Activated CD8-positive, alpha-beta memory T cell treated with anti-CD3 and anti-CD28 coated beads for 36 hours (primary cell): Measurements from ENCODE around the gene ZACN. TPM values are rescaled to one million over a fixed set of nuclear protein-coding genes. Genes with fewer than 3 reads are reported as not detected.

ENCODE experiments used
- CTCF ChIA-PET: fragments of 350-600 bp; sonication (Branson Sonifier 250); formaldehyde crosslinking; loops from one replicate; lab custom pipeline; 2021; ENCODE audit warnings: antibody characterized with exemption; lab: Charles Lee
- POLR2A ChIA-PET: fragments of 350-600 bp; sonication (Branson Sonifier 250); formaldehyde crosslinking; loops from one replicate; lab custom pipeline; 2021; ENCODE audit warnings: antibody characterized with exemption; lab: Charles Lee
- total RNA-seq, 2 experiments: library from RNA; stranded (reverse); gene quantifications; one replicate each; pipeline ENCODE4 v1.2.3, GENCODE V29; 2021

ZACN gene
- total RNA-seq, 2 experiments from 2014 or later, result 2.6 to 3.0 TPM

DNA sequence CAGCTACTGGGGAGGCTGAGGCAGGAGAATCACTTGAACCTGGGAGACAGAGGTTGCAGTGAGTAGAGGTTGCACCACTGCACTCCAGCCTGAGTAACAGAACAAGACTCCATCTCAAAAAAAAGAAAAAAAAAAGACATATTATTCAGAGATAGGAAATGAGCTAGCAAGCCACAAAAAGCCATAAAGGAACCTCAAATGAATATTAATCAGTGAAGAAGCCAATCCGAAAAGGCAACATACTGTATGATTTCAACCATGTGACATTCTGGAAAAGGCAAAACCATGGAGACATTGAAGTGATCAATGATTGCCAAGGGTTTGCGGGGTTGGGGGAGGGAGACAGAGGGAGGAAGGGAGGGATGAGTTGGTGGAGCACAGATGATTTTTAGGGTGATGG is 33.0 kb downstream of the ZACN start:
- ChIA-PET CTCF (interaction anchor here (0.6 to 2.7 kb wide), 5 partner anchors 8 to 176 kb away, joined by 3 to 13 read pairs (median 6); no protein-coding TSS in a partner anchor), POLR2A (no interaction called here)

DNA sequence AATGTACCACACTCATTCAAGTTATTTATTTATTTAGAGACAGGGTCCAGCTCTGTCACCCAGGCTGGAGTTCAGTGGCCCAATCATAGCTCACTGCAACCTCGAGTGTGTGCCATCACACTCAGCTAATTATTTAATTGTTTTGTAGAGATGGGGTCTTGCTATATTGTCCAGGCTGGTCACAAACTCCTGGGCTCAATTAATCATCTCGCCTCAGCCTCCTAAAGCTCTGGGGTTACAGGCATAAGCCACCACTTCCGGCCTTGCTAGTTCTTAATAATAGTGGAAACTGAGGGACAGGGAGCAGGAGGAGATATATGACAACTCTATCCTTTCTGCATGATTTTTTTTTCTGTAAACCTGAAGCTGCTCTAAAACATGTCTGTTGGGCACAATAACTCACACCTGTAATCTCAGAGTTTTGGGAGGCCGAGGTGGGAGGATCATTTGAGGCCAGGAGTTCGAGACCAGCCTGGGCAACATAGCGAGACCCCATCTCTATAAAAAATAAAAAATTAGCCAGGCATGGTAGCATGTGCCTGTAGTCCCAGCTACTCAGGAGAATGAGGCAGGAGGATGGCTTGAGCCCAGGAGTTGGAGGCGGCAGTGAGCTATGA is 36.3 kb downstream of the ZACN start:
- CTCF ChIA-PET, result interaction anchor here (1.0 to 11.9 kb wide), 2 partner anchors 8 to 164 kb away, joined by 3 to 122 read pairs; no protein-coding TSS in a partner anchor
- POLR2A ChIA-PET, result interaction anchor here (0.7 kb wide), 1 partner anchor 68 kb away, joined by 9 read pairs; no protein-coding TSS in a partner anchor

DNA sequence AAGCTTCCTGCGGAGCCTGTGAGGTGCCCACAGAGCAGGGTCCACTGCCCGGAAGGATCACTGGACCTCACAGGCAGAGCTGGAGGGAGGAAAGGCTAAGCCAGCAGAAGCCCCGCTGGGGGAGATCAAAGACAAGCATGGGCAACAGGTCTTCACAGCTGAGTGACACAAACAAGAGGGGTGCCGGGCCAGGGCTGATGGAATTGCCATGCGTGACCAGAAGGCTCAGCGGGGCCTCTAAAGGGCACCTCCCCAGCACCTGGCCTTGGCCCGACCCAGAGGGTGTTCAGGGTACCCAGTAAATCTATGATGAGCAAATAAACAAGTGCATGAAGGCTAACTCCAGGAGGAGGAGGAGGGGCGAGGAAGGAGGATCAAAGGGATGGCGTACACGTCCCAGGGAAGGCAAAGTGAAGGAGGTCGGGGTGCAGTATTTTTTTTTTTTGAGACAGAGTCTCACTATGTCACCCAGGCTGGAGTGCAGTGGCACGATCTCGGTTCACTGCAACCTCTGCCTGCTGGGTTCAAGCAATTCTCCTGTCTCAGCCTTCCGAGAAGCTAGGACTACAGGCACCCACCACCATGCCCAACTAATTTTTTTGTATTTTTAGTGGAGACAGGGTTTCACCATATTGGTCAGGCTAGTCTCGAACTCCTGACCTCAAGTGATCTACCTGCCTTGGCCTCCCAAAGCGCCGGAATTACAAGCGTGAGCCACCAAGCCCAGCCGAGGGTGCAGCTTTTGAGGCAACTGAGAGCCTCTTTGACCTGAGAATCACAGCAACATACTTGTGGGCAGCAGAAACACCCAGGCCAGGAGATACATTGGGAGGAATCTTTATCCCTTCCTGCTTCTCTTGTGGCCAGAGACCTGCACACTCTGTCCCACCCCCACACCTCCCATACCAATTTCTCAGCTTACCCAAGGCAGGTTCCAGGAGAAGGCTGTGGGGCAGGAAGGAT is 40.7 kb downstream of the ZACN start:
- POLR2A ChIA-PET, result interaction anchor here (0.6 to 1.9 kb wide), 2 partner anchors 149 to 254 kb away, joined by 3 to 16 read pairs; no protein-coding TSS in a partner anchor
- CTCF ChIA-PET, result interaction anchor here (0.5 to 11.9 kb wide), 12 partner anchors 8 to 179 kb away, joined by 3 to 122 read pairs (median 4); partner anchors contain the start of gene EXOC7

GRCh38 chr17:76120658-76121008 is 41.7 kb downstream of the ZACN start:
- CTCF ChIA-PET, result interaction anchor here (0.7 to 11.9 kb wide), 29 partner anchors 9 to 508 kb away, joined by 3 to 122 read pairs (median 5); partner anchors contain the start of genes EXOC7 and TRIM65
- POLR2A ChIA-PET, result interaction anchor here (1.9 kb wide), 1 partner anchor 148 kb away, joined by 16 read pairs; no protein-coding TSS in a partner anchor

DNA sequence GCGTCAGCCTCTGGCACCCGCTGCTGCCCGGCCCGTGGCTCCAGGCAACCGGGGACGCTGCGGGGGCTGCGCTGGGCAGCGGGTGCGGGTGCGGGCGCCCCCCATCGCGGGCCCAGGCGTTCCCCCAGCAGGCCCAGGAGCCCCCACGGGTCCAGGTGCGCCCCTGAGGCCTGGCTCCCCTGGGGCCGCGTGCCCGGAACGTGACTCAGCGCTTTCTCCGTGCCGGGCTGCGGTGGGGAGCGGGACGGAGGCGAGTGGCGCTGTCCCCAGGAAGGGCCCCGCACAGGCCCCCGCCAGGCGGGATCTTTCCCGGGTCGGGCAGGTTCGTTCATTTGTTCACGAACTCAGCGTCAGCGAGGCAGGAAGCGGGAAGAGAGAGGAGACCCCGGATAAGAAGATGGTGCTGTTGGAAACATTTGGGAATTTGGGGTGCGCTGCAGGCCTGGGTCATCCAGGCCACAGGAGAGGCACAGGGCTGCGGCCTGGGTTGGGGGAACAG is 43.0 kb downstream of the ZACN start:
- CTCF ChIA-PET, result interaction anchor here (0.6 to 11.9 kb wide), 43 partner anchors 8 to 276 kb away, joined by 3 to 122 read pairs (median 4); partner anchors contain the start of genes EXOC7, FOXJ1 and TRIM65
- POLR2A ChIA-PET, result interaction anchor here (0.7 to 1.0 kb wide), 2 partner anchors 58 to 126 kb away, joined by 3 read pairs; no protein-coding TSS in a partner anchor

DNA sequence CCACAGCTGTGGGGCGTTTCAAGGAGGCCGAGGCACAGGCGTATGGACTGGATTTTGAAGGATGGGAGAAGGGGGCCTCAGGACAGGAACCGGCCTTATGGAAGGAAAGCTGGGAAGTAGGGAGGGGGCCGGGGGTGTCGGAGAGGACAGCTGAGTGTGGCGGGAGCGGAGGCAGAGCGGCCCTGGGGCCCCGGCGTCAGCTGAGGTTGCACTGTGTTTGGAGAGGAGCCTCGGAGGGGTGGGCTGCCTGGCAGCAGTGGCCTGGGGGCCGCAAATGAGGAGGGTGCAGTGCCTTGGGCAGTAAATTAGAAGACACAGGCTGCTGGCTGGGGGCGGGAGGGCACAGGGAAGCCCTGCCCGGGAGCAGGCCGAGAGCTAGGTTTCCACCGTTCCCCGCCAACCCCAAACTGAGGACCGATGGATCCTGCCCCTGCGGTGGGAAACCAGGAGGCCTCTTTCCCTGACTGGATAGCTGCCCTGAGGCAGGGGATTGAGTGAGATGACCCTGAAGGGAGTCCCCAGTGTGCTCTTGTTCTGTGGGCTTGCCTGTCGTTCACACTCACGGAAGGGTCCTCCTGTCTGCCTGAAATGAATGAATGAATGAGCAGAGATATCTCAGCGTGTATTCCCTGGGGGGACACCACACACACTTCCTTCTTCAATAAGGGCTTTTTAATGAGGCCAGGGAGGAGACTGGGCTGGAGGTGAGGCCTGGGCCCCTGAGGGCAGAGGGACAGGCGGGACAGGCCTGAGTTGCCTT is 43.6 kb downstream of the ZACN start:
- POLR2A ChIA-PET, result interaction anchor here (1.2 kb wide), 1 partner anchor 157 kb away, joined by 4 read pairs; no protein-coding TSS in a partner anchor
- CTCF ChIA-PET, result interaction anchor here (0.6 to 11.9 kb wide), 11 partner anchors 8 to 472 kb away, joined by 3 to 122 read pairs (median 7); no protein-coding TSS in a partner anchor

DNA sequence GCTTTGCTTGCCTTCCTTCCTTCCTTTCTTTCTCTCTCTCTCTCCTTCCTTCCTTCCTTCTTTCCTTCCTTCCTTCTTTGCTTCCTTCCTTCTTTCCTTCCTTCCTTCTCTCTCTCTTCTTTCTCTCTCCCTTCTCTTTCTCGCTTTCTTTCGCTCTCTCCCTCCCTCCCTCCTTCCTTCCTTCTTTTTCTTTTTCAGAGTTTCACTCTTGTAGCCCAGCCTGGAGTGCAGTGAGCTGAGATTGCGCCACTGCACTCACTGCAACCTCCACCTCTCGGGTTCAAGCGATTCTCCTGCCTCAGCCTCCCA is 44.2 kb downstream of the ZACN start:
- ChIA-PET CTCF (interaction anchor here (0.7 to 11.9 kb wide), 6 partner anchors 8 to 472 kb away, joined by 3 to 122 read pairs (median 6); no protein-coding TSS in a partner anchor), POLR2A (interaction anchor here (0.6 to 1.2 kb wide), 3 partner anchors 145 to 262 kb away, joined by 4 to 6 read pairs (median 4); no protein-coding TSS in a partner anchor)

- ChIA-PET POLR2A (interaction anchor here (0.6 to 1.3 kb wide), 5 partner anchors 144 to 262 kb away, joined by 3 to 6 read pairs (median 4); no protein-coding TSS in a partner anchor), CTCF (interaction anchor here (1.1 to 11.9 kb wide), 5 partner anchors 9 to 156 kb away, joined by 3 to 122 read pairs (median 6); no protein-coding TSS in a partner anchor)
Measured at GRCh38 chr17:76123749-76124581, 45.0 kb downstream of the ZACN start.

DNA sequence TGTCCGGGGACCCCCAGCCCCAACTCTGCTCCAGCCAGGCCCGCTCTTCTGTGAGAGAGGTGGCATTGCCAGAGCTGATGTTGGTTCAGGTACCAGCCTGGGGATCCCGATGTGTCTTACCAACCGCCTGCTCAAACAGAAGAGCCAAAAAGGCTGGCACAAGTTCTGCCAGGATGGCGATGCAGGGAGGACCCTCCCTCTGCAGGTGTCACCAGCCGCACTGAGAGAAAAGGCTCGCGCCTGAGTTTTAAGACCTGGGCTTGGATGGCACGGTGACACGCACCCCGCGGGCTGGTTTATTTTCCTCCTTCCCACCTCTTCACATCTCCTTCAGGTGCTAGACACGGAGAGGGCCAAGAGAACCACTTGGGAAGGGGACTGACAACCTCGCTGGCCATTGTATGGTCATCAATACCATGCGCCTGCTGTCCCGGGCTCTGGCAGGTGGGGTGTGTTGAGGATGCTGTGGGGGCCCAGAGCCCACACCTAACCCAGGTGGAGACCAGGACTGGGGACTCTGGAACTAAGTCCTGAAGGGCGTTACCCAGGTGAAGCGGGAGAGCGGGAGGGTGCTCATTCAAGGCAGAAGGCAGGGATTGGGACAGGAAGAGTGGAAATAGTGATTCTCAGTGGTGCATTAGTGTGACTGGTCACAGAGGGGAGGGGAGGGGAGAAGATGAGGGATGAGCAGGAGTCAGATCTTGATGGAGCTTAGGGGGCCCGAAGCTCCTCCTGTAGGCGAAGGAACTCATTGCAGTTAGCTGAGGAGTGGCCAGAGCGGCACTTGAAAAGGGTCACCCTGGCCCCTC is 45.8 kb downstream of the ZACN start:
- CTCF ChIA-PET, result interaction anchor here (1.3 to 11.9 kb wide), 5 partner anchors 10 to 155 kb away, joined by 3 to 122 read pairs (median 6); no protein-coding TSS in a partner anchor
- POLR2A ChIA-PET, result interaction anchor here (1.0 to 1.3 kb wide), 2 partner anchors 149 to 155 kb away, joined by 3 read pairs; no protein-coding TSS in a partner anchor

- POLR2A ChIA-PET, result interaction anchor here (1.3 kb wide), 1 partner anchor 154 kb away, joined by 3 read pairs; no protein-coding TSS in a partner anchor
Measured at GRCh38 chr17:76125391-76125675, 46.4 kb downstream of the ZACN start.

GRCh38 chr17:76125922-76126321 is 46.9 kb downstream of the ZACN start:
- POLR2A ChIA-PET, result interaction anchor here (0.6 kb wide), 1 partner anchor 66 kb away, joined by 3 read pairs; no protein-coding TSS in a partner anchor
- CTCF ChIA-PET, result interaction anchor here (0.8 to 4.7 kb wide), 8 partner anchors 9 to 272 kb away, joined by 3 to 22 read pairs (median 4); no protein-coding TSS in a partner anchor

More at GRCh38 chr17:76125391-76125675, 46.4 kb downstream of the ZACN start:
- CTCF ChIA-PET, result interaction anchor here (1.3 to 4.7 kb wide), 3 partner anchors 10 to 154 kb away, joined by 4 to 22 read pairs (median 6); no protein-coding TSS in a partner anchor

- ChIA-PET POLR2A (no interaction called here), CTCF (interaction anchor here (0.5 to 1.6 kb wide), 3 partner anchors 9 to 149 kb away, joined by 3 to 5 read pairs (median 5); no protein-coding TSS in a partner anchor)
Measured at GRCh38 chr17:76130473-76130872, 51.5 kb downstream of the ZACN start.

- CTCF ChIA-PET, result interaction anchor here (0.5 to 0.8 kb wide), 2 partner anchors 10 to 63 kb away, joined by 3 read pairs; no protein-coding TSS in a partner anchor
- POLR2A ChIA-PET, result no interaction called here
Measured at GRCh38 chr17:76131051-76131691, 52.2 kb downstream of the ZACN start.

- POLR2A ChIA-PET, result no interaction called here
- CTCF ChIA-PET, result interaction anchor here (0.8 to 1.8 kb wide), 4 partner anchors 10 to 48 kb away, joined by 3 to 5 read pairs (median 4); no protein-coding TSS in a partner anchor
Measured at GRCh38 chr17:76131692-76132573, 53.0 kb downstream of the ZACN start.
